HG03558 (cell line): ENCODE results near the gene C17orf78.
"Not testable (repeated sequence)": the region's sequence is repeated elsewhere in the genome, so short reads cannot be mapped to it uniquely, and the experiment has no call there.

ENCODE experiments used
- ATAC-seq: cut with Tn5 transposase; IDR thresholded peaks from one replicate; pipeline ENCODE4 v1.9.1; 2021; ENCODE audit warnings: moderate number of reproducible peaks; ENCODE audit not compliant: unreplicated experiment; ENCODE audit errors: extremely low read depth

Gene C17orf78

DNA sequence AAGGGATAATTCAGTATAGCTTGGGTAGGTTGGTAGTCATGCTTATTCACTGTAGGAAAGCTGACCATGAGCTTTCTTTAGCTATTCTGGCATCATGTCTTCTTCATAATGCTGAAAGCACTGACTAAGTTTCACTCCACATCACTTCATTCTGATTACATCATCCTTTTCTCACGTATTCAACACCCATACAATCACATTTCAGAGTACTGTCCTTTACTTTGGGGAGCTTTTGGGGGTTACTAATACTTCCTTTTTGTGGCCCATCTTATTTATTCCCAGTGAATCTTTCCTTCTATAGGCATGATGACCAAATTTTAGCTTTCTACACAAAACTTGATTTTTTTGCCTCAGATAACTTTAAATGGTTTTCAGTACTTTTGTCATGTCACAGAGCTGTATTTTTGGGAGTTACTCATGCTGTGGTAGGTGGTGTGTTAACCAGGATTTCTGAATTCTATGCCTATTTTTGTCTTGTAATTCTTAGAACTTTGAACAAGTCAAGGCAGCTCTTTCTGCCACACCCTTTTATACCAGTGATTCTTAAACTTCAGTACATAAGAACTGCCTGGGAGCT is 54.4 kb downstream of the C17orf78 start:
- no peak for ATAC-seq

DNA sequence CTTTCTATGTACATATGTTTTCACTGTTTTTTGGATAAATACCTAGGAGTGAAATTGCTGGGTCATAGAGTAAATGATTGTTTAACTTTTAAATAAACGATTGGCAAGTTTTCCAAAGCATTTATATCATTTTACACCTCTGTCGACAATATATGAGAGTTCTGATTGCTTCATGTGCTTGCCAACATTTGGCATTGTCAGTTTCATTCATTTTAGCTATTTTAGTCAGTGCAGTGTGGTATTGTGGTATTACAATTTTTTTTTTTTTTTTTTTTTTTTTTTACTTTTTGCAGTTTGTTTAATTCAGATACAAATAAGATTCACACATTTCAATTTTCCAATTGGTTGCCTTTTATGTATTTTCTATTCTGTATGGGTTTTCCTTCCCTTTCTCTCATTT is 56.9 kb downstream of the C17orf78 start:
- ATAC-seq, result no peak

DNA sequence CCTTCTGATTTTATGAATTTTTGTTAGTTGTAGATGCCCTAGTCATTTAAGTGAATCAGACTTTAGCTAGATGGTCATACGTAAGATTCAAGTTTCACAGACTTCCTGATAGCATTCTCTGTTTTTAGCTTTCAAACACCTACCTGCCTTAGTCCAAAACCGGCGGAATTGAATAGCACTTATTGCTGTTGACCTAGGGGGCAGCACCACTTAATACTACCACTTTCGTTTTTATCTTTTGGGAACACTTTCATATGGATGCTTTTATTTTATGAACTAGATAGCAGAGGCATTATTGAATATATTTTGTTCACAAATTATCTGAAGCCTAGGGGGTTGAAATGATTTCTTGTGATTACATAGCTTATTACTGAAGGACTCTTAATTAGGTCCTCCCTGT is 62.4 kb downstream of the C17orf78 start:
- ATAC-seq, result no peak

DNA sequence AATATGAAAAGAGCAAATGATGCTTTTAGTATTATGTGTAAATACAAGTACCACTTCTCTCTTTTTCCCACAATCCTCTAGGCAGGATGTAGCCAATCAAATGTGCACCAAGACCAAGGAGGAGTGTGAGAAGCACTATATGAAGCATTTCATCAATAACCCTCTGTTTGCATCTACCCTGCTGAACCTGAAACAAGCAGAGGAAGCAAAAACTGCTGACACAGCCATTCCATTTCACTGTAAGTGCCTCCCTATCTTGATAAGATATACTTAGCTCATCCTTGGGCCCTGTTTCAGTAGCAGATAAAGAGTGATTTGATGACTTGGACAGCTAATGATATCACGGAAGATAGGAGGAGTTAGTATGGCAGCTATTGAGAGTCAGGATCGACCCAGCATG is 64.6 kb downstream of the C17orf78 start:
- ATAC-seq, result no peak

DNA sequence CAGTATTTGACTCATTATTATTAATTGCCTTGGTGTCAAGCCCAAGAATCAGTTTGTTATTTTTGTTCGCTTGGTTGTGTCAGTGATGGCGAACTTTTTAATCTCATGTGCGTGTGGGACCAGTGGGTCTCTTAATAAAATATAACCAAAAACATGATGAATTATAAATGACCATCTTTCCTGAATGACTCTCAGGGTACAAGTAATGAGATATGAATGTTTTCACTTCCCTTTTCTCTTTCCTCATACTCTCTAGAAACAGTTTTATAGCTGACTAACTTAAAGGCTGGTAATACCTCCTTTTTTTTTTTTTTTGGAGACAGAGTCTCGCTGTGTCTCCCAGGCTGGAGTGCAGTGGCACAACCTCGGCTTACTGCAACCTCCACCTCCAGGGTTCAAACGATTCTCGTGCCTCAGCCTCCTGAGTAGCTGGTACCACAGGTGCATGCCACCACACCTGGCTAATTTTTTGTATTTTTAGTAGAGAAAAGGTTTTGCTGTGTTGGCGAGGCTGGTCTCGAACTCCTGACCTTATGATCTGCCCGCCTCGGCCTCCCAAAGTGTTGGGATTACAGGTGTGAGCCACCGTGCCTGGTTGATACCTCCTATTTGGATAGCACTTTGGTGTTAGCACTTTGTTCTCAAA is 65.7 kb downstream of the C17orf78 start:
- not testable (repeated sequence) for ATAC-seq
